Measurements from ENCODE around the gene DERL3. TPM values are rescaled to one million over a fixed set of nuclear protein-coding genes. Genes with fewer than 3 reads are reported as not detected.
"Not testable (repeated sequence)": the region's sequence is repeated elsewhere in the genome, so short reads cannot be mapped to it uniquely, and the experiment has no call there.

The DERL3 gene
- total RNA-seq, 2 experiments from 2014 or later, result 5.4 to 7.6 TPM

GRCh38 chr22:23862103-23862502 lies 23.3 kb upstream of the DERL3 start:
- ATAC-seq, result peak; percentile 31
- TF ChIP-seq CTCF (IDR thresholded peaks at IDR 0.05), result peak; percentile 67
- Mint-ChIP-seq H3K27me3 (no peaks in the 10 kb centered on the region), H3K4me3 (no peak overlapping the region), H3K36me3 (ENCODE audit: low read depth) (peaks cover 4% of the 10 kb centered on the region), H3K9me3 (no peaks in the 10 kb centered on the region), H3K4me1 (ENCODE audit: low read depth) (peaks cover 9% of the 10 kb centered on the region), H3K27ac (no peak overlapping the region)
- intact Hi-C loops (cut with micrococcal nuclease), result no loop called here
- DNase-seq, result peak; percentile 69
- CTCF ChIA-PET, result interaction anchor here (0.9 to 1.7 kb wide), 6 partner anchors 10 to 32 kb away, joined by 3 to 11 read pairs (median 3); partner anchors contain the start of gene MIF
- POLR2A ChIA-PET, result interaction anchor here (1.1 to 1.3 kb wide), 2 partner anchors 32 to 95 kb away, joined by 3 to 5 read pairs; partner anchors contain the start of genes CHCHD10 and MIF

GRCh38 chr22:23860187-23860586 lies 21.4 kb upstream of the DERL3 start:
- H3K4me3 Mint-ChIP-seq; ATAC-seq; intact Hi-C loops (cut with micrococcal nuclease); DNase-seq; H3K27me3 Mint-ChIP-seq; H3K36me3 Mint-ChIP-seq (ENCODE audit: low read depth); H3K9me3 Mint-ChIP-seq; POLR2A ChIA-PET; H3K27ac Mint-ChIP-seq: not testable (repeated sequence)
- peaks cover 11% of the 10 kb centered on the region for H3K4me1 Mint-ChIP-seq (ENCODE audit: low read depth)
- CTCF ChIA-PET, result interaction anchor here (0.9 kb wide), 1 partner anchor 10 kb away, joined by 3 read pairs; no protein-coding TSS in a partner anchor

GRCh38 chr22:23859201-23859600 lies 20.4 kb upstream of the DERL3 start:
- TF ChIP-seq CTCF (IDR thresholded peaks at IDR 0.05), result no peak
- POLR2A ChIA-PET, result interaction anchor here (0.9 to 1.3 kb wide), 4 partner anchors 9 to 78 kb away, joined by 3 to 5 read pairs (median 4); no protein-coding TSS in a partner anchor
- Mint-ChIP-seq H3K36me3 (ENCODE audit: low read depth) (peaks cover 2% of the 10 kb centered on the region), H3K4me1 (ENCODE audit: low read depth) (peaks cover 11% of the 10 kb centered on the region), H3K27ac (no peak overlapping the region), H3K9me3 (no peaks in the 10 kb centered on the region), H3K27me3 (no peaks in the 10 kb centered on the region), H3K4me3 (peak overlapping the region; percentile 90)
- CTCF ChIA-PET, result interaction anchor here (0.9 to 3.4 kb wide), 6 partner anchors 9 to 318 kb away, joined by 3 to 49 read pairs (median 8); partner anchors contain the start of genes MIF and MMP11
- intact Hi-C loops (cut with micrococcal nuclease), result no loop called here
- DNase-seq, result no peak
- no peak for ATAC-seq

- Mint-ChIP-seq H3K4me1 (ENCODE audit: low read depth) (peaks cover 11% of the 10 kb centered on the region), H3K9me3 (no peaks in the 10 kb centered on the region), H3K36me3 (ENCODE audit: low read depth) (peaks cover 2% of the 10 kb centered on the region), H3K27me3 (no peaks in the 10 kb centered on the region), H3K27ac (peak overlapping the region; percentile 75), H3K4me3 (peak overlapping the region; percentile 90)
- intact Hi-C loops (cut with micrococcal nuclease), result no loop called here
- POLR2A ChIA-PET, result interaction anchor here (0.6 to 1.3 kb wide), 6 partner anchors 9 to 606 kb away, joined by 3 to 5 read pairs (median 4); no protein-coding TSS in a partner anchor
- TF ChIP-seq CTCF (IDR thresholded peaks at IDR 0.05), result no peak
- DNase-seq, result no peak
- no peak for ATAC-seq
- CTCF ChIA-PET, result interaction anchor here (0.9 to 3.4 kb wide), 9 partner anchors 9 to 317 kb away, joined by 3 to 49 read pairs (median 5); partner anchors contain the start of genes MIF and MMP11
Observed at GRCh38 chr22:23858484-23858815, 19.6 kb upstream of the DERL3 start.

- H3K9me3 Mint-ChIP-seq, result no peaks in the 10 kb centered on the region
- H3K4me1 Mint-ChIP-seq (ENCODE audit: low read depth), result peaks cover 11% of the 10 kb centered on the region
- ChIA-PET CTCF (interaction anchor here (0.8 to 3.4 kb wide), 16 partner anchors 8 to 428 kb away, joined by 3 to 49 read pairs (median 4); partner anchors contain the start of genes MIF and MMP11), POLR2A (interaction anchor here (0.6 to 1.9 kb wide), 12 partner anchors 8 to 606 kb away, joined by 3 to 10 read pairs (median 3); partner anchors contain the start of gene MIF)
- H3K4me3 Mint-ChIP-seq, result peak within 1 kb of the TSS; percentile 90
- no peaks in the 10 kb centered on the region for H3K27me3 Mint-ChIP-seq
- ATAC-seq, result peak; percentile 97
- intact Hi-C loops (cut with micrococcal nuclease), result no loop called here
- peak within 1 kb of the TSS; percentile 75 for H3K27ac Mint-ChIP-seq
- peak; percentile 97 for DNase-seq
- peaks cover 2% of the 10 kb centered on the region for H3K36me3 Mint-ChIP-seq (ENCODE audit: low read depth)
- peak; percentile 25 for TF ChIP-seq CTCF (IDR thresholded peaks at IDR 0.05)
Observed at GRCh38 chr22:23857606-23858483, 19.0 kb upstream of the DERL3 start, which contains the start of gene SLC2A11. SLC2A11 (plus strand) TSS chr22:23857875; CDS start chr22:23858000, 125 bp downstream.

All from activated CD8-positive, alpha-beta T cell treated with anti-CD3 and anti-CD28 coated beads for 36 hours (primary cell).